Measurements from ENCODE around the gene UCK2. TPM values are rescaled to one million over a fixed set of nuclear protein-coding genes. Genes with fewer than 3 reads are reported as not detected.

UCK2 gene
- total and polyA plus RNA-seq, 7 donors: 8.3 to 33.0 (median 29.3) TPM

DNA sequence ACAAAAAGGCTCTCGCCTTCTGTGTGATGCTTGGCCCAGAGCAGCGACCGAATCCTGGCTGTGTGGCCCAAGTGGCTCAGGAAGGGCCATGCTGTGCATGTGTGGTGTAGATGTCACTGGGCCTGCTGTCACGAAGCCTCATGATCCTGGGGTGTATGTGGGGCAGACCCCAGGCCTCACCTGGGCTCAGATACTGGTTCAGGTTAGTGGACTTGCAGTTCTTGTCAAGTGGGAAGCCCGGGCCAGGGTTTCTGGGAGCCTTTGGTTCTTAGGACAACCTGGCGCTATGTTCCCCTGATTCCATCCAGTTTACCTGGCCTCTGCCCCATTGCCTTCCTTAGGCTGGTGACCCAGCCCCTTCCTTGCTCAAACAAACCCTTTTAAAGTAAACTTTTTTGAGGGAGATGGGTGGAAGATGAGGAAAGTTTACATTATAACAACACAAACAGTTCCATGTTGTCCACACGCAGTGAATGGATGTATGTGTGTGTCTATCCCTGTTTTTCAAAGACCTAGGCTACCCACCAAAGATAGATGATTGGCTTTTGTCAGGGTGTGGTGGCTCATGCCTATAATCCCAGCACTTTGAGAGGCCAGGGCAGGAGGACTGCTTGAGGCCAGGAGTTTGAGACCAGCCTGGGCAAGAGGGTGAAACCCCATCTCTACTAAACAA is 84.3 kb downstream of the UCK2 start:
- H3K9me3 ChIP-seq: no peaks in the 10 kb centered on the region
- peaks cover 0 to 6% (median 0%) of the 10 kb centered on the region in 4 donors for H3K4me1 ChIP-seq
- H3K27ac ChIP-seq: peak overlapping the region in 1 of 4 donors; percentile 37
- DNase-seq: no peak
- no peak overlapping the region for H3K4me3 ChIP-seq
- peaks cover 0 to 24% (median 8%) of the 10 kb centered on the region in 4 donors for H3K36me3 ChIP-seq
- intact Hi-C loops (cut with DNase I): loop anchor here (5.0 kb wide), 3 partner anchors 84 to 519 kb away; partner anchors contain the start of genes TMCO1 and UCK2
- no peak for TF ChIP-seq POLR2A (IDR thresholded peaks at IDR 0.05)
- no peak for TF ChIP-seq POLR2AphosphoS5 (IDR thresholded peaks at IDR 0.05)
- TF ChIP-seq EP300 (IDR thresholded peaks at IDR 0.05): no peak
- TF ChIP-seq, protein P1, sequence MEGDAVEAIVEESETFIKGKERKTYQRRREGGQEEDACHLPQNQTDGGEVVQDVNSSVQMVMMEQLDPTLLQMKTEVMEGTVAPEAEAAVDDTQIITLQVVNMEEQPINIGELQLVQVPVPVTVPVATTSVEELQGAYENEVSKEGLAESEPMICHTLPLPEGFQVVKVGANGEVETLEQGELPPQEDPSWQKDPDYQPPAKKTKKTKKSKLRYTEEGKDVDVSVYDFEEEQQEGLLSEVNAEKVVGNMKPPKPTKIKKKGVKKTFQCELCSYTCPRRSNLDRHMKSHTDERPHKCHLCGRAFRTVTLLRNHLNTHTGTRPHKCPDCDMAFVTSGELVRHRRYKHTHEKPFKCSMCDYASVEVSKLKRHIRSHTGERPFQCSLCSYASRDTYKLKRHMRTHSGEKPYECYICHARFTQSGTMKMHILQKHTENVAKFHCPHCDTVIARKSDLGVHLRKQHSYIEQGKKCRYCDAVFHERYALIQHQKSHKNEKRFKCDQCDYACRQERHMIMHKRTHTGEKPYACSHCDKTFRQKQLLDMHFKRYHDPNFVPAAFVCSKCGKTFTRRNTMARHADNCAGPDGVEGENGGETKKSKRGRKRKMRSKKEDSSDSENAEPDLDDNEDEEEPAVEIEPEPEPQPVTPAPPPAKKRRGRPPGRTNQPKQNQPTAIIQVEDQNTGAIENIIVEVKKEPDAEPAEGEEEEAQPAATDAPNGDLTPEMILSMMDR (IDR thresholded peaks at IDR 0.05): no peak
- H3K27me3 ChIP-seq: no peaks in the 10 kb centered on the region
- 51 to 81% methylated on average over 7 of the region's 7 CpGs for WGBS, 2 donors

DNA sequence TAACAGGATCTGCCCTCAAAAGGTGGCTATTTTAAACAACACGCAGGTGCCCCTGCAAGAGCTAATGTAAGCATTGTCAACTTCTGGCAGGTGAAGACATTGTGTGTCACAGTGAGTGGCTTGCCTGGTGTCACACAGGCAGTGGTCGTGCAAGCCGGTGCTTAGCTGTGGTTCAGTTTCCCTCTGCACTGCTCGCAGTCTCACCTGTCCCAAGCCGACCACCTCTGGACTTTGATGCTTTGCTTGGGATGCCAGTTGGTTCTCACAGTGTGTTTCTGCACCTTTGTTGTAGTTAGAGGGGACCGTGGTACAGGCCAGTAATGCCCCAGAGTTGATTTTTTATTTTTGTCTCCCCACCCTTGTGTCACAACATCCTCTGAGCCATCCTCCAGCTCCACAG is 85.2 kb downstream of the UCK2 start:
- 89 to 92% methylated on average over 6 of the region's 6 CpGs for WGBS, 2 donors
- Histone ChIP-seq H3K4me1 (peaks cover 0 to 6% (median 0%) of the 10 kb centered on the region in 4 donors), H3K27me3 (no peaks in the 10 kb centered on the region), H3K36me3 (peaks cover 0 to 19% (median 7%) of the 10 kb centered on the region in 4 donors), H3K9me3 (no peaks in the 10 kb centered on the region), H3K4me3 (no peak overlapping the region), H3K27ac (no peak overlapping the region)
- TF ChIP-seq, protein P1 (IDR thresholded peaks at IDR 0.05): no peak
- TF ChIP-seq POLR2AphosphoS5 (IDR thresholded peaks at IDR 0.05) (no peak), EP300 (IDR thresholded peaks at IDR 0.05) (no peak), POLR2A (IDR thresholded peaks at IDR 0.05) (no peak)
- DNase-seq: no peak
- intact Hi-C loops (cut with DNase I): loop anchor here (5.0 kb wide), 3 partner anchors 85 to 520 kb away; partner anchors contain the start of genes TMCO1 and UCK2

DNA sequence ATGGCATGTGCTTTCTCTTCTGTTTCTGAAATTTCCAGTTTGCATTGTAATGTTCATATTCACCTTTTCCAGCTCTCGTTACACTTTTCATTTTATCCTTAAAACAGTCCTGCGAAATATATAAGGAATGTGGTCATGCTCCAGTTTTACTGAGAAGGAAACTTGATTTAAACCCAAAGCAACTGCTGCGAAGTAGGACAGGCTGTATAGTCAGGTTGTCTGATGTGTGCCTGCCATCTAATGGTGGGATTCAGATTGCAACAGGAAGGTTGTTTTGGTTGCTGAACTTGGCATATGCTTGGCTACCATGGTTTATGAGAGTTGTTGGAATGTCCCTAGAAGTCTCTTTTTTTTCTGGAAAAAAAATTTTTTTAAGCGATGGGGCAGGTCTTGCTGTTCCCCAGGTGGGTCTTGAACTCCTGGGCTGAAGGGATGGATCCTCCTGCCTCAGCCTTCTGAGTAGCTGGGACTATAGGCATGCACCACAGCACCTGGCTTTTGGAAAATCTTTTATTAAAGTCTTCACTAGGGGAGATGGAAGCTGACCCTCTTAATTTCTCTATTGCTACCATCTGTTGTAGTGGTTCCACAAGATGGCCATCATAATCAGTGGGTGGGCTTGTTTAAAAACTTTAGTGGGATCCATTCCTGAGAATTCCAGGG is 86.9 kb downstream of the UCK2 start:
- TF ChIP-seq, protein P1 (IDR thresholded peaks at IDR 0.05): peak; percentile 78 to 89 (median 88)
- no peak for TF ChIP-seq POLR2AphosphoS5 (IDR thresholded peaks at IDR 0.05)
- TF ChIP-seq POLR2A (IDR thresholded peaks at IDR 0.05): no peak
- no peak for TF ChIP-seq EP300 (IDR thresholded peaks at IDR 0.05)
- peaks cover 0 to 6% (median 0%) of the 10 kb centered on the region in 4 donors for H3K4me1 ChIP-seq
- H3K9me3 ChIP-seq: no peaks in the 10 kb centered on the region
- WGBS, 2 donors: 5 to 13% methylated on average over 4 of the region's 4 CpGs
- intact Hi-C loops (cut with DNase I): loop anchor here (1.0 to 5.0 kb wide), 5 partner anchors 87 to 522 kb away; partner anchors contain the start of genes ALDH9A1, TMCO1 and UCK2
- H3K4me3 ChIP-seq: no peak overlapping the region
- H3K27ac ChIP-seq: no peak overlapping the region
- no peaks in the 10 kb centered on the region for H3K27me3 ChIP-seq
- DNase-seq: peak; percentile 69
- H3K36me3 ChIP-seq: peaks cover 0 to 4% (median 0%) of the 10 kb centered on the region in 4 donors

DNA sequence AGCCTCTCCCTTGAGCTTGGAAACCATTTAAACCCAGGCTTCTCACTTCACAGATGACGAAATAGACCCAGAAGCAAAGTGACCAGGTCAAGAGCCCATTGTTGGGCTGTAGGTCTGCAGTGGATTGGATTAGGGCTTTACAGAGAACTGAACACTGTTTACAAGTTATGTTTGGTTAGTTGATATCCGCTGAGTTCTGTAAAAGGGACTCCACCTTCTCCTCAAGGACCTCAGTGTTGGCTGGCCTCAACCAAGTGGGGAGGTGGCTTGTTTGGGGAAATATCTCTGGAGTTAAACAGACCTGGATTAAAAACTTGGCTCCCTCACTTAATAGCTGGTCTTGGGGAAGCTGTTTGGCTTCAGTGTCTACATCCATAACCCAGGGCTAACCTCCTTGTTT is 88.1 kb downstream of the UCK2 start:
- no peak overlapping the region for H3K4me3 ChIP-seq
- no peak for DNase-seq
- no peak overlapping the region for H3K27ac ChIP-seq
- H3K27me3 ChIP-seq: no peaks in the 10 kb centered on the region
- TF ChIP-seq POLR2A (IDR thresholded peaks at IDR 0.05): no peak
- peaks cover 0 to 6% (median 0%) of the 10 kb centered on the region in 4 donors for H3K4me1 ChIP-seq
- intact Hi-C loops (cut with DNase I): no loop called here
- no peaks in the 10 kb centered on the region for H3K9me3 ChIP-seq
- H3K36me3 ChIP-seq: no peaks in the 10 kb centered on the region
- WGBS, 2 donors: 55 to 86% methylated on average over 2 of the region's 2 CpGs

DNA sequence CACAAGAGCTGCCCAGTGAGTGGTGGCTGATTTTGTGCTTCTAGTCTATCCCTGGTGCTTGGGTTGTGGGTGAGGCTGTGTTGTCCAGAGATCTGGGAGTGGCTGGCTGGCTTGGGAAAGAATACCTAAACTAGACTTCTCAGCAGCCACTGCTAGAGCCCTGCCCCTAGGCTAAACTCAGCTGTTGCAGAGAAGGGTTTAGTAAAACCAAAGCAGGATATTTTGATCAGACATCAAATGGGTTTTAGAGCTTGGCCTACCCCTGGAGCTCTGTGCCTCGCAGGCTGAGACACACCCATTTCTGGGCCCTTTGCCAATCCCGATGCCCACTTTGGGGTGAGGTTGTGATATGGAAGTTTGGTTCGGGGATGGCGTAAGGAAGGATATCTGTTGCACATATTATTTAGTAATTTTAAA is 88.5 kb downstream of the UCK2 start:
- Histone ChIP-seq H3K27me3 (no peaks in the 10 kb centered on the region), H3K27ac (no peak overlapping the region), H3K4me3 (no peak overlapping the region), H3K9me3 (no peaks in the 10 kb centered on the region), H3K36me3 (no peaks in the 10 kb centered on the region), H3K4me1 (peaks cover 0 to 6% (median 0%) of the 10 kb centered on the region in 4 donors)
- TF ChIP-seq EP300 (IDR thresholded peaks at IDR 0.05) (no peak), POLR2AphosphoS5 (IDR thresholded peaks at IDR 0.05) (no peak), POLR2A (IDR thresholded peaks at IDR 0.05) (no peak)
- TF ChIP-seq, protein P1 (IDR thresholded peaks at IDR 0.05): no peak
- 17 to 62% methylated on average over 4 of the region's 4 CpGs for WGBS, 2 donors
- DNase-seq: no peak
- intact Hi-C loops (cut with DNase I): no loop called here

Data from sigmoid colon (tissue), 7 donors.